HG03280 (cell line): ENCODE data around the gene MAPK8IP2.

Experiments
- ATAC-seq: cut with Tn5 transposase; IDR thresholded peaks from one replicate; pipeline ENCODE4 v1.9.1; 2021; ENCODE audit warnings: mild to moderate bottlenecking, moderate library complexity; ENCODE audit not compliant: unreplicated experiment

The MAPK8IP2 gene

DNA sequence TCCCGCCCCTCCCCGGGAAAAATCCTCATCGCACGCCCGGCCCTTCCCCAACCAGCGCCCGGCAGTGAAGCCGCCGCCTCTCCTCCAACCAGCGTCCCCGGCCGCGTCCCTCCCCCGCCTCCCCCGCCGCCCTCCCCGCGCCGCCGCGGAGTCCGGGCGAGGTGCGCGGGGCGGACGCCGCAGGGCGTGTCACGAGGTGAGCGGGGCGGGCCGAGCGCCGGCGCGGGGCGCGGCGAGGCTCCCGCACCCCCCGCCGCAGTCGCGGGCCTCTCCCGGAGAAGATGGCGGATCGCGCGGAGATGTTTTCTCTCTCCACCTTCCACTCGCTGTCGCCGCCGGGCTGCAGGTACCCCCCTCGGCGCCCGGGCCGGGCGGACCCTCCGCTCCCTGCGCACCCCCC is at the start of gene MAPK8IP2:
Gene MAPK8IP2, plus strand, starts transcription at position 256 of the 400 bp plus-strand sequence. Its CDS starts 26 bp downstream, at position 282.
- ATAC-seq = no peak

DNA sequence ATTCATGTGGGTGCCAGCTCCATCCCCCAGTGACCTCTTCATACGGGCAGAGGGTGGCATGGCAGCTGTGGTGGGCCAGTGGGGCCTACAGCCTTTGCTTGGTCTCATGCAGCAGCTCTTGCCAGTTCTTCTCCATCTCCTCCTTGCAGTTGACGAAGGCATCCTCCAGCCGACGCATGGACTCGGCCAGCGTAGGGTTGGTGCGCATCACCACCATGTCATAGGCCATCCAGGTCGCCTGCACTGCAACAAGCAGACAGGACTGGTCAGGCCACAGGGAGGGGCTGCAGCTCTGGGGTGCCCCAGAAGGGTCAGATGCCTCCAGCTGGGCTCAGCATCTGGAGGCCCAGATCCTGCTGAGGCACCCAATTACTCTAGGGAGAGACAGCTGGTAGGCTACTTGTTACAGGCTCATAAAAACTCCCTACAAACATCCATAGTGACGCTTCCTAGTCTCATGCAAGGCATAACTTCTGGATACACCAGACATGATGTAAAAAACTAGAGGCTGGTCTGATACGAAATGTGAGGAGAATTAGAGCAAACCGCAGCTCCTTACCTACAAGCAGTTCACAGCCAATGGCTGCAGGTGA is 49.3 kb upstream of the MAPK8IP2 start:
- no peak for ATAC-seq

DNA sequence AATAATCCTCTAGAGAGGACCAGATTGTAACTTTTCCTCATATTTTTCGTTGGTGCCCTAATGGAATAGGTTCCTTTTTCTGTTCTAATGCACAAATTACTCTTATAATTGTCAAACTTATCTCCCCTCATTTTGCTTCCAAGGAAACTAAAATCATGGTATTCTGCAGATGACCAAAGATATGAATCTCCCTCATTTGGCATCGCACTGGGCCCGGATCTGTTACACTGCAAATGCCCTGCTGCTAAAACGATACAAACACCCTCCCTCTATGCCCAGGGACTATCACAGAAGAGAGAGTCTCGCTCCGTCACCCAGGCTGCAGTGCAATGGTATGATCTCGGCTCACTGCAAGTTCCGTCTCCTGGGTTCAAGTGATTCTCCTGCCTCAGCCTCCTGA is 47.3 kb upstream of the MAPK8IP2 start:
- ATAC-seq = no peak

DNA sequence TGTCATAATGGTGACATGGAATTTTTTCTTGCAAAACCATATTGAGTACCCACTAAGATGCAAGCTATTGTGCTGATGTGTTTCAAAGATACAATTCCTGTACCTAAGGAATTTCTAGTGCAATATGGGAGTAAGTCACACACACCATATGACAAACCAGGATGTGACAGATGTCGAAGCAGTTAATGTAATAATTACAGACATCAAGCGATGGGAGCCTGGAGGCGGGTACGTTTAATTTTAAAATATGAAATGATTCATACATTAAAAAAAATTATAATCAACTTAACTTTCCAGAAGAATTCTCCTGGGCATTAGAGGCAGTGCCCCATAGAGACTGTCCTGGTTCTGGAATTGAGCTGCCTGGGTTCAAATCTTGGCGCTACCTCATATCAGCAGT is 43.9 kb upstream of the MAPK8IP2 start:
- no peak for ATAC-seq

DNA sequence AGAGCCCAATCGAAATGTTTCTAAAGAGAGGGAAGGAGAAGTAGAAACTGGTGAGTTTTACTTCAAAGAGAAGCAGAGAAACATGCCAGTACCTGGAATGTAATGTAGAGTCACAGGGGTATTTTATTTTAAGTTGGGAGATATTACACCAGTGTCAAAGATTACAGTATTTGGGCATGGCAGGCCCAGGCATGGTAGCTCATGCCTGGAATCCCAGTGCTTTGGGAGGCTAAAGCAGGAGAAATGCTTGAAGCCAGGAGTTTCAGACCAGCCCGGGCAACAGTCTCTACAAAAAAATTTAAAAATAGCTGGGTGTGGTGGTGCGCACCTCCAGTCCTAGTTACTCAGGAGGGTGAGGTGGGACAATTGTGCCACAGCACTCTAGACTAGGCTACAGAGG is 40.6 kb upstream of the MAPK8IP2 start:
- ATAC-seq = no peak

DNA sequence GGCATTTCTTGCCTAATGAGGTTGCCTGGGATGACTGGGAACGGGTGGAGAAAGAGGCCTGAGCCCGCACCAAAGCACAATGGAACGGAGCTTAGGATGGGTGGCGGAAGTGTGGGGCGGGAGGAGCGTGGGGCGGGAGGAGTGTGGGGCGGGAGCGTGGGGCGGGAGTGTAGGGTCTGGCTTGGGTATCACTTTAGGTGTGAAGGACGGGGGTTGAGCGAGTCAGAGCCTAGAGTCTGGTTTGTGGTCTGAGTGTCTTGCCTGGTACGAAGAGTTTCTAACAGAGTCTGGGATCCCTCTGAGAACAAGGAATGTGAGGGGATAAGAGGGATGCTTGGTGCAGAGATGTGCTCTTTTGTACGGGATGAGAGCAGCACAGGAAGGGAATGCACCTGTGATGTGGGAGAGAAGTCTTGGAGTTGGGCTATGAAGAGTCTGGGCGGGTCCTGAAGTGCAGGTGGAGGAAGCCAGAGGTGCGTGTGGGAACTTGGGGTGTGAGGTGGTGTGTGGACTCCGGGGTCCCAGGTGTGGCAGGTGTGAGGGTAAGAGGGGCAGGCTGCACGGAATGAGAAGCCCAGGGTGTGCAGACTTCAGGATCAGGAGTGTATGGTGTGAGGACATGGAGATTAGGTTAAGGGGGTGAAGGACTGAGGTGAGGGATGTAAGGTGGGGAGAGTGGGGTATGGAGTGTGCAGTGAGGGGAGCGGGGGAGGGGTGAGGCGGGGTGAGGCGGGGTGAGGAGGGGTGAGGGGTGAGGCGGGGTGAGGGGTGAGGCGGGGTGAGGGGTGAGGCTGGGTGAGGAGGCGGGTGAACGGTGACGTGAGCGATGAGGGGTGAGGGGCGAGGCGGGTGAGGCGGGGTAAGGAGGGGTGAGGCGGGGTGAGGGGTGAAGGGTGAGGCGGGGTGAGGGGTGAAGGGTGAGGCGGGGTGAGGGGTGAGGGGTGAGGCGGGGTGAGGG is 38.9 kb upstream of the MAPK8IP2 start:
- ATAC-seq = no peak

DNA sequence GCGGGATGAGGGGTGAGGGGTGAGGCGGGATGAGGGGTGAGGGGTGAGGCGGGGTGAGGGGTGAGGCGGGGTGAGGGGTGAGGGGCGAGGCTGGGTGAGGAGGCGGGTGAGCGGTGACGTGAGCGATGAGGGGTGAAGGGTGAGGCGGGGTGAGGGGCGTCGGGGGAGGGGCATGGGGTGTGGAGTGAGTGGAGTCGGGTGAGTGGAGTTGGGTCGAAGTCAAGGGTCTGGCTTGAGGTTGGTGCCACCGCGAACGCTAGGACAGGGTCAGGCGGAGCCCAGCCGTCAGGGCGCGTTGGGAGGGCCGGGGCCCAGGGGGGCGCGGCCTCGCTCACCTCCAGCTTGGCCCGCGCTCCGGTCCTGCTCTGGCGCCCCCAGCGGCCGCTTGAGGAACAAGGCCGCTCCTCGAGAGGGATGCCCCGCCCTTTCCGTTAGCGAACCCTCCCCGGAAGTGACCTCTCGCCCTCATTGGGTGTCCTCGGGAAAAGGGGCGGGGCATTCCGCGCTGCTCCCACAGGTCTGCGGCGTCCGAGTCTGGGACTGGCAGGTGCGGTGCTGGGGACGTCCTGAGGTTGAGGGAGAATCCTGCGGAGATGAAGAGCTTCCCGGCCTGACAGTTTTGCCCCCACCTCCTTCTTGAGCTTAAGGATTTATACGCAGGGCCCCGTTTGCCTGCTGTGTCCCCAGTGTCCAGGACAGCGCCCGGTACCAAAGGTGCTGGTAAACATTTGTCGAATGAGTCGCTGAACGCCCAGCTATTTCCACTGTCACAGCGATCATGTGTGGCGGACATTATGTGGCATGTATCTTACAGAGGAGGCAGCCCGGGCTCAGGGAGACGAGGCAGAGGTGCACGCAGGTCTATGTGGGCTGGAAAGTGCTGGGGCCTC is 37.8 kb upstream of the MAPK8IP2 start, which contains the start of gene SYCE3:
Gene SYCE3, minus strand, starts transcription at position 397 of the 890 bp plus-strand sequence. CDS start 6,514 bp downstream, outside the sequence.
- peak; percentile 90 for ATAC-seq

DNA sequence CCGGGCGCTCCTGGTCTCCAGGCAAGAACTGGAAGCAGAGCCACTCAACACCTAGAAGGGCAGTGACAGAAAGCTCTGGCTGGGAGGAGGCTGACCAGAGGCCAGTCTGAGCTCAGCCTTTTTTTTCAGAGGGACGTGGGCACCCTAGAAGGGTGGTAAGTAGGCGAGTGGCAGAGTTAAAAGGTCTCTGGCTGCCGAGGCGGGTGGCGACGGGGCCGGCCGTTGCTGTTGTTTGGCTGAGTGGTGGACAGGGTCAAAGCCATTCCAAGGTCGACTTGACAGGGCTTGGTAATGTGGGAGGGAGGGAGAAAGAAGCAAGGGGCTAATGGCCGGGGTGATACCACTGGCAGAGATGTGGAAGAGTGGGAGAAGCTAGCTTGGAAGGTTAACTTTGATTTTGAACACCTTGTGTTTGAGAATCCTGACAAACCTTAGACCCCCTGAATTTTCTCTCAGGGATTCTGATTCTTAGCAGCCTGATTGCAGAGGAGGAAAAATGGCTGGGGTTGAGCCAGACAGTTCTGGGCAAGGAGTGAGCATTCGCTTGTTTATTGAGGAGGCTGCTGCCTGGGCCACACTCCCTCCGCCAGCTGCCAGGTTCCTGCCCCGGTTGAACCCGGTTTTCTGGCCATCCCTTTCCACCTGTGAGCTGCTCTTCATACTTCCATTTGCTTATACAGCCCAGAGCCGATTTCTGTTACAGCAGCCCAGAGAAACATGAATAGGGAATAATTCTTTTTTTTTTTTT is 37.0 kb upstream of the MAPK8IP2 start:
- no peak for ATAC-seq

DNA sequence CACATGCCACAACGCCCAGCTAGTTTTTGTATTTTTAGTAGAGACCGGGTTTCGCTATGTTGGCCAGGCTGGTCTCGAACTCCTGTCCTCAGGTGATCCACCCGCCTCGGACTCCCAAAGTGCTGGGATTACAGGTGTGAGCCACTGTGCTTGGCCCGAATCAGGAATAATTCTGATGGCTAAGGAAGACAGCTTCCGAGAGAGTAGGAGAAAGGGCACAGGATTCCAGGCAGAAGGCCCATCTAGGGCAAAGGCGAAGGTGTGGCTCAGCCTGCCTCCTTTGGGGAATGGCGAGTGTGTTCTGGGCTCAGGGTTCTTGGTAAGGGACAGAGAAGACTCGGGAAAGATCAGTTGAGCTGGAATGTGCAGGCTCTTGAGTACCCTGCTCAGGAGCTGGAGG is 36.3 kb upstream of the MAPK8IP2 start:
- no peak for ATAC-seq

DNA sequence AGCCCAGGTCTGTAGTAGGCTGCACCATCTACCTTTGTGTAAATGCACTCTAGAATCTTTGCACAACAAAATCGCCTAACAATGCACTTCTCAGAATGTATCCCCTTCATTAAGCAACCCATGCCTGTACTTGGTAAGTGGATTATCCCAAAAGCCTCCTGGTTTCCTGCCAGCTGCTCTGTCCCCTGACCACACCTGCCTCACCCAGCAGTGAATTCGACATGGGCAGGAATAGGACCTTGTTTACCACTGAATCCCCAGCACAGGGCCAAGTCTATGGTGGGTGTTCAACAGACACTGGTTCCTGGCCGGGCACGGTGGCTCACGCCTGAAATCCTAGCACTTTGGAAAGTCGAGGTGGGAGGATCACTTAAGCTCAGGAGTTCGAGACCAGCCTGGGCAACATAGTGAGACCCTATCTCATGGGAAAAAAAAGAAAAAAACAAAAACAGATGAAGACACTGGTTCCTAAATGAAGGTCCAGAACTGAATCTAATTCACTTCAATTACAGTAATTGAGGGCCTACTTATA is 32.8 kb upstream of the MAPK8IP2 start:
- ATAC-seq = no peak

DNA sequence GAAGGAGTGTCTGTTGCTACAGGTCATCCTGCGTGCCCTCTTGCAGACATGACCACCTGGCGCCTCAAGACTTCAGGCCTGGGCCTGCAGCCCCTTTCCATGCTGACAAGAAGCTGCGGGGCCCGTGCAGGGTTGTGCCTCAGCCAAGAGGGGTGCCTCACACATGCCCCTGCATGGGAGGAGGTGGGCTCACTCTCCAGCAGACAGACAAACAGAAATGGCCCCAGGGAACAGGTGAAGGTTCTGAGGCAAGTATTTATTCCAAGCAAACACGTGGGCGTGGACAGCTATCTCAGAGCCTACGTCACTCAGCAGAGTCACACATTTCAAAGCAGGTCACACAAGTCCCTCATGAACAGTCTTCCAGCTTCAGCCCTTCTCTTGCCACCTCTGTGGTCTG is 32.0 kb upstream of the MAPK8IP2 start:
- ATAC-seq = no peak

DNA sequence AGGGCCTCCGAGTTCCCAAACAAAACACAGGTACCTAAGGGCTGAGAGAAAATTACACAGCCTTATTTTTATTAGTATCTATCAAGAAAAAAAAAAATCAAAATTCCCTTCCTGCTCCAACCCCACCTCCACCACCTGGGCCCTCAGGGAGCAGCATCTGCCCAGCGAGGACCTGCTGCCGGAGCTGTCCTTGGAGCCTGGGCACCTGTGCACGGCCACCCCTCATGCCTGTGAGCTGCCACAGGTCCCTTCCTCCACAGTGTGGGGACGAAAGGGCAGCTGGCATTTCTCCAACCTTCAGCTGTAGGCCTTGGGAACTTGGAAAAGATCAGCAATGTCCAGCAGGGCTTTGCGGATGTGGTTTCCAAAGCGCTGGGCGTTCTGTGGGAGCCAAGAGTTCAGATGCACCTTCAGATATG is 31.5 kb upstream of the MAPK8IP2 start:
- ATAC-seq = no peak

DNA sequence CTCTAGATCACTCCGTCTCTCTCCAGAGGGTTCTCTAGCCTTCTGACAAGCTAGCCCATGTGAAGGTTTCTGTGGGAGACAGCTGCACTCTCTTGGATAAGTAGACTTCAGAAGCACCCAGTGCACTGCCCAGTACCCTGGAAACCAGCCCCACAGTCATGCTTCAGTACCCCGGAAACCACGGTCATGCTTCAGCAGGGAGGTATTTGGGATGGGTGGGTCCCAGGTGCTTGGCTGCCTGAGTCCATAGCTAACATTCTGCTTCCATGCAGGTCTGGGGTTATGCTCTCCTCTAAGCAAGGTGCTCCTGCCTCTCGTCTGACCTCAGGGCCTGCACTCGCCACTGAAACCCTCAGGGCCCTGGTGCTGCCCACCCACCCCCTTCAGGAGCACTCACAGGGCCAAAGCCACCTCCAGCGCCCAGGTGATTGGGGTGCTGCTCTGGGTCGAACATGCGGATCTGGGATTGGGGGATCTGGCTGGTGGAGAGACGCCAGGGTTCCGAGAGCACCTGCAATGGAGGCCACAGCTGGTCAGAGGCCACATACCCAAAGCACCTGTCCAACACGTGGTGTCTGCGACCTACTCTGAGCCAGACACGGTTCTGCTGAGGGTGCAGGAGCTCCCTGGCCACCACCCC is 30.6 kb upstream of the MAPK8IP2 start:
- no peak for ATAC-seq

DNA sequence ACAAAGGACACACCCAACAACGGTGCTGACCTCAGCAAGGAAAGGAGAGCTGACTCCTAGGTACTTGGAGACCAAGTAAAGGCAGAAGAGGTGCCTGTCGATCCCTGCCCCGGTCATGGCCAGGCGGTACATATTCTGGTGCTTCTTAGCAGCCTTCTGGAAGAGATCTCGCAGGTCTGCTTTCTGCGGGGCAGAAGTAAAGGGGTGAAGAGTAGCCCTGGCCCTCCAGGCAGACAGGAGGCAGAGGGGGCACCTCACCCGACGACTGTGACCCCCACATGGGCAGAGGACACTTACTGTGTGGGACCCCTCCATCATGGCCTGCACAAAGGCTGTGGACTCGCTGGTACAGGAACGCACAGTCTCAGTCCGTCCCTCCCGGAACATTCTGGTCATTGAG is 29.7 kb upstream of the MAPK8IP2 start:
- no peak for ATAC-seq

DNA sequence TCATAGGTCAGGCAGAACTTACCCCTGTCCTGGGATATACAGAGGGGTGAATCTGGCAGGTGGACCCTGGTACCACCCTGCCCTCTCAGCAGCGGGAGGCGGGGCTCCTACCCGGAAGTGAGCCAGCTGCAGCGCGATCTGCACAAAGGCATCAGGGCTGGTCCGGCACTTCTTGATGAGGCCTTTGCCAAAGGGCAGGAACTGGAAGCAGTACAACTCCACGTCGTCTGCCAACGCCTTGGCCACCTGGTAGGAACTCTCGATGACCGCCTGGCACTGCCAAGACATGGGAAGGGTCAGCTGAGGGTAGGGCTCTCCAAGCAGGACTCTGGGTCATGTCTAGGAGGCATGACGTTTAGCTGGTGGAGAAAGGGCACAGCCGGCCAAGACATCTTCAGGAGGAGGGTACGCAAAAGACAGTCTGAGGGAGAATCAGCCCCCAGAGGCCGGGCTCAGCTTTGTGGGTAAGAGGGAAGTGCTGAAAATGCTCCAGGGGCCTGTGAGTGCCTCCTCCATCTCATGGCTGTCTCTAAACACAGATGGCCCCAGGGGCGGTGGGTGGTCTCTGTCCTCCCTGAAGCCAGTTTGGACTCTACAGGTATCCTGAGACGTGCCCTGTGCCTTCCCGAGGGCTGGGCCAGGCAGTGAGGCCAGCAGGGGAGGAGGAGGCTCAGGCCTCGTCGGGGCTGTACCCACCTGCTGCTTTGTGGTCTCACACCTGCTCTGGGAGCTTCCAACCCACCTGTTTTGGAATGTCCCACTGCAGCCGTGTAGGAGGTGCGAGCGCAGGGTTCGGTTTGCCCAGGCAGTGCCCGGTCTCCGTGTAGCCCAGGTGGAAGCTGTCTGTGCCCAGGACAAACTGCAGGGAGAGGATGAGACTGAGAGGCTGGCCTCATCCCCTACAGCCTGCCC is 29.1 kb upstream of the MAPK8IP2 start:
- ATAC-seq = no peak

DNA sequence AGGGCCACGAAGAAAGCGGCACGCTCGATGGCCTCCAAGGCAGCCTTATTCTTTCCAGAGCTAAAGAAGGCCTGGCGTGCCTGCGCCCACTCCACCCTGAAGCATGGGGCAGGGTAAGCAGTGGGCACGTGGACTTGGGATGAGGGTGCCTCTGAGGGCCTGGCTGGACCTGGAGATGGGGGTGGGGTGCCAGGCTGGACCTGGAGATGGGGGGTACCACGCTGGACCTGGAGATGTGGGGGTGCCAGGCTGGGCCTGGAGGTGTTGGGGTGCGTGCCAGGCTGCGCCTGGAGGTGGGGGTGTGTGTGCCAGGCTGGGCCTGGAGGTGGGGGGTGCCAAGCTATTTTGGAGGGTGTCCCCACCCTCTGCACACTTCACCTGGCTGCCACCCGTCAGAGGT is 27.6 kb upstream of the MAPK8IP2 start:
- no peak for ATAC-seq

DNA sequence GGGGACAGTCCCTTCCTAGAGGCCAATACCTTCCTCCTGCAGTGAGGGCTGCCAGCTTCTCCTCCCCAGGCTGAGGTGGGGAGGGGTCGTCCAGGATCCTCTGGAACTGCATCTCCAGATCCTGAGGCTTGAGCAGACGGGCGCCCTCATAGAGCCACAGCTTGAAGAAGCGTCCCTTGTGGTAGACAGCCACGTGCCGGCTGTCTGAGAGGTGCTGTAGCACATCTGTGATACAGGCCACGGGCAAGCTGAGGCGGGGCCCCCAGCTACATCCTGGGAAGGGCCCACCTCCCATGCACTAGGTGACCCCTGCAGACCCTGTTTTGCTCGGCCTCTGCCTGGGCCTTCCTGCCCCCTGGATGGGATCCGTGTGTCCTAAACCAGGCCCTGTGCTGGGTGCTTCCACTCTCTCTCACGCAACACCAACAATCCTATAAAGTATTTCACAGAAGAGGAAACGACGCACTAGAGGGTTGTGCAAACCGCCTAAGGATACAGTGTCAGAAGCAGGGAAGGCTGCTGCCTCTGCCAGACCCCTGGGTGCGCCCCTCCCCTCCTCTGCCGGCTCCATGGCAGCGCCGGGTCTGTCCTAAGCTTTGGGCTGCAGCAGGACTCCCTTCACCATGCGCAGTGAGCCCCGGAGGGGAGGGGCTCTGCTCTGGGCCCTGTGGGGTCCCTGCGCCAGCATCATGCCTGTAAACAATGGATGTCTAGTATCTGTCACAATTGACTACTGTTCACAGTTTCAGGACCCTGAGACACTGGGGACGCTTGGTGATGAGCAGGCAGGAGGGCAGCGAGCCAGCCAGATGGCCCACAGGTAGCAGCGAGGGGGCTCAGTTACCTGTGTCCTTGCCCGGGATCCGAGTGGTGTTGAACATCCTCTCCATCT is 26.9 kb upstream of the MAPK8IP2 start:
- no peak for ATAC-seq

DNA sequence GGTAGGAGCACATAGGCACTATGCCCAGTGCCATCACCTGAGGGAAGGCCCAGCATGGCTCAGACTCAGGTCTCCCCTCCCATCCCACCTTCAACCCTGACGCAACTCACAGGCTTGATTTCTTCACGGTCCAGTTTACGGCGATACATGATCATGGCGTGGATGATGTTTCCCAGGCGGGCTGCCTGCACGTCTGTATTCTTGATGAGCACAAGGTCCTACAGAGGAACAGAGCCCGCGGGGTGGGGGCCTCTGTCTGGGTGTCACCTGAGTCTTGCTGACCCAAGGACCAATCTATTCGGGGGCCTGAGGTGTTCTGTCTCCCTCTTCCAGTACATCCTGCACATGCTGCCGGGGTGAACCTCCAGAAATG is 26.2 kb upstream of the MAPK8IP2 start:
- ATAC-seq = no peak
